Heart left ventricle (tissue), 13 donors: Measurements from ENCODE around the gene IARS1.

Source experiments
- POLR2A ChIP-seq, 2 donors: fragments of 450-650 bp; IDR thresholded peaks; one replicate each; pipeline ENCODE4 v1.6.1; 2017; ENCODE audit warnings: antibody characterized with exemption in 2 of 2, mild to moderate bottlenecking in 2 of 2, moderate library complexity in 2 of 2
- TF ChIP-seq, protein P1 (sequence below), 12 donors: fragments of 200-600 bp; sonication (generic) in 4 of 12; IDR thresholded peaks; one replicate each; pipeline versions ENCODE4 v1.5.0 to v1.8.0; 2018 to 2022; ENCODE audit warnings: antibody characterized with exemption in 12 of 12, mild to moderate bottlenecking in 5 of 12
- donor health status: ischemic (EF 13 %, LVEDD 7.1; RV severe dilation, severe dysfunction).
- donor health status: DM: no; HTN: yes; CAD: no.
- donor health status: DM: no; HTN: no; CAD: no.
- donor health status: ischemic (EF 25% LVEDD 6.9; RV normal size, moderate dysfunction).
- donor health status: ischemic (EF 25% LVEDD 5.7; RV mildly dilated, moderate dysfunction).
- donor health status: ischemic (EF 35%, LVEDD 5.7; RV mildly dilated, moderate dysfunction).
- donor health status: nonischemic (EF 11% LVEDD 7.7; RV severe dilation, severe dysfunction).
- donor health status: DM: yes; HTN: yes; CAD: no.
- donor health status: PGD.
- donor health status: ischemic (EF 29% LVEDD 5.4; RV normal size, mild dysfunction).
- donor health status: nonischemic (EF 23%, LVEDD 6.1; RV moderate dilation, normal function).

DNA sequence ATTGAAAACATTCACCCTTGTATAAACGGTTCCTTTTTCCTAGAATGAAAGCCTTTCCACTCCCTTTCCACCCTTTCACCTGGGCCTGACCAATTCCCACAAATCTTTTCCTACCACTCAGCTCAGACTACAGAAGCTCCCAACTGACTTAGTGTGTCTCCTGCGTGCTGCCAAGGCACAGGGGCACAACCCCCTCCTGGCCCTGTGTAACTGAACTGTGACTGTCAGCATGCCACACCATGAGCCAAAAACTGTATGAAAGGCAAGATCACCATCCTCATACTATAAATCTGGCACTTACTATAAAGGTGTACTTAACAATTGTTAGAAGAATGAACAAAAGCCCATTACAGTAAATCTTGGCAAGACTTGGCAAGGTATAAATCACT, 20.1 kb upstream of the IARS1 start:
- TF ChIP-seq, protein P1, sequence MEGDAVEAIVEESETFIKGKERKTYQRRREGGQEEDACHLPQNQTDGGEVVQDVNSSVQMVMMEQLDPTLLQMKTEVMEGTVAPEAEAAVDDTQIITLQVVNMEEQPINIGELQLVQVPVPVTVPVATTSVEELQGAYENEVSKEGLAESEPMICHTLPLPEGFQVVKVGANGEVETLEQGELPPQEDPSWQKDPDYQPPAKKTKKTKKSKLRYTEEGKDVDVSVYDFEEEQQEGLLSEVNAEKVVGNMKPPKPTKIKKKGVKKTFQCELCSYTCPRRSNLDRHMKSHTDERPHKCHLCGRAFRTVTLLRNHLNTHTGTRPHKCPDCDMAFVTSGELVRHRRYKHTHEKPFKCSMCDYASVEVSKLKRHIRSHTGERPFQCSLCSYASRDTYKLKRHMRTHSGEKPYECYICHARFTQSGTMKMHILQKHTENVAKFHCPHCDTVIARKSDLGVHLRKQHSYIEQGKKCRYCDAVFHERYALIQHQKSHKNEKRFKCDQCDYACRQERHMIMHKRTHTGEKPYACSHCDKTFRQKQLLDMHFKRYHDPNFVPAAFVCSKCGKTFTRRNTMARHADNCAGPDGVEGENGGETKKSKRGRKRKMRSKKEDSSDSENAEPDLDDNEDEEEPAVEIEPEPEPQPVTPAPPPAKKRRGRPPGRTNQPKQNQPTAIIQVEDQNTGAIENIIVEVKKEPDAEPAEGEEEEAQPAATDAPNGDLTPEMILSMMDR (IDR thresholded peaks at IDR 0.05), result no peak
- no peak for TF ChIP-seq POLR2A (IDR thresholded peaks at IDR 0.05)
